NCI-H1092 treated with DMSO at 0.1 percent for 48 hours (cell line): Measurements from ENCODE around the gene TSNAX.
"Not testable (repeated sequence)": the region's sequence is repeated elsewhere in the genome, so short reads cannot be mapped to it uniquely, and the experiment has no call there.

Experiments
- DNase-seq: peaks from one replicate; lab custom pipeline; 2025; lab: John Stamatoyannopoulos, UW

TSNAX gene

DNA sequence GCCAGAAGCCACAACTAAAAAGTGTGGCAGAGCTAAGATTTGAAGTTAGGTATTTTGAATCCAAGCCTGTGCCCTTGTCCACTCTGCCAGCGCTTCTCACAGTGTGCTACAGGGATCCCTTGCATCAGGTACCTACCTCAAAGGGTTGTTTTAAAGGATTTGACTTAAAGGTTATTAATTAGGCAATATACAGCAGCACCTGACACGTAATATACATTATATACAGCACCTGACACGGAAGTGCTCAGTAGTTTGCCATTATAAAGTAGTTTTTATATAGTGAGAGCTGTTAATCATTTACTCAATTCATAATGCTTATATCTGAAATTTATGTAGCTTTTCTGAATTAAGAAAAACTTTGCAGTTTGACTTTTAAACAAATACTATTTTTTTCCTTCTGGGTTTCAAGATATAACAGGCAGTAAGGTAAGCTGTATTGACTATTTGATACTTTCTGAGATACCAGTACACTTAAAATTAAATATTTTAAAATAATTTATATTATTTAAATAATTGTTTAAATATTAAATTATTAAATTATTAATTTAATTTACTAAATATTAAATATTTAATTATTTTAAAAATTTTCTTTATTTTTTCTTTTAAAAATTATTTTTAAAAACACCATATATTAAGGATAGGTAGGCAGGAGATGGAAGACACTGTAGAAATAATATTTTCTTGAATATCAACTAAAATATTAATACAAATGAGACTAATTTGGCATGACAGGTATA, 33.3 kb downstream of the TSNAX start:
- DNase-seq = no peak

DNA sequence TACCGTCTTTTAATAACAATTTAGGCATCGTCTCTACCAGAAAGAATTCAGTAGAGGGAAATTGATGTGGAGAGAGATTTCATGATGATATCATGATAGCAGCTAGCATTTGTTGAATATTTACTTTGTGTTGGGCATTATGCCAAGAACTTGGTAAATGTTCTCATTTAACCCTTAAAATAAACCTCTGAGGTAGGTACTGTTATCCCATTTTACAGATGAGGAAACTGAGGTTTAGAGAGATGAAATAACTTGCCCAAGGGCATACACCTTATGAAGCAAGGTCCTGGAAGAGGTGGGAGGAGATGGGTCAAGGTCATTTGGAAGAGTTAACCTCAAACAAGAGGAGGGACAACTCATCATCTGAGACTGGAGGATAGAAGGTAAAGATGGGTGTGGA, 34.8 kb downstream of the TSNAX start:
- no peak for DNase-seq

DNA sequence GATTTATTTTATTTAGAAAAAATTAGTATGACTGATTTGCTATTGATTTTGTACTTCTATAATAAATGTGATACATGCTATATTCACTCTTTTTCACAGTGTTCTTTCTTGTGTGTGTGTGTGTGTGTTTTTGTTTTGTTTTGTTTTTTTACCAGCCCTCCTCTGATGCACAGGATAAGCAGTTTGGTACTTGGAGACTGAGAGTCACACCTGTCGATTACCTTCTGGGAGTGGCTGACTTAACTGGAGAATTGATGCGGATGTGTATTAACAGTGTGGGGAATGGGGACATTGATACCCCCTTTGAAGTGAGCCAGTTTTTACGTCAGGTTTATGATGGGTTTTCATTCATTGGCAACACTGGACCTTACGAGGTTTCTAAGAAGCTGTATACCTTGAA, 35.9 kb downstream of the TSNAX start:
- DNase-seq = no peak

DNA sequence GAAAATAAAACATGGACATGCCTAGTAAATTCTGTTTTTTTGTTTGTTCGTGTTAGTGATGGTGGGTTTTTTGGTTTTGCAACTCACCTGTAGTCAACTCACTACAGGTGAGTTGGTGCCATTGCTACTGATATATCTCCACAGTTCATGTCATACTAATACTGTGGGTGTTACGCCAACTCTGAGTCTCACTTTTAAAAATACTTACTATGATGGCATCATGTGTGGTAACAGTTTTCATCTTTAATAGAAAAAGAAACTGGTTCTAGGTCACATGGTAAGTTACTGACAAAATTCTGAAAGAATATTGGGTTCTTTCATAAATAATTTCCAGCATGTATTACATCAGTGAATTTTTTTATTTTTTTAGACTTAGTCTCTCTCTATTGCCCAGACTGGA, 38.0 kb downstream of the TSNAX start:
- DNase-seq = no peak

DNA sequence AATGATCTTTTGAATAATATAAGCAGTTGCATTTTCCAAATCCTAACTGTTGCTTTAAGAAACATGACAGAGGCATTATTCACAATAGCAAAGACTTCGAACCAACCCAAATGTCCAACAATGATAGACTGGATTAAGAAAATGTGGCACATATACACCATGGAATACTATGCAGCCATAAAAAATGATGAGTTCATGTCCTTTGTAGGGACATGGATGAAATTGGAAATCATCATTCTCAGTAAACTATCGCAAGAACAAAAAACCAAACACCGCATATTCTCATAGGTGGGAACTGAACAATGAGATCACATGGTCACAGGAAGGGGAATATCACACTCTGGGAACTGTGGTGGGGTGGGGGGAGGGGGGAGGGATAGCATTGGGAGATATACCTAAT, 41.8 kb downstream of the TSNAX start:
- not testable (repeated sequence) for DNase-seq

DNA sequence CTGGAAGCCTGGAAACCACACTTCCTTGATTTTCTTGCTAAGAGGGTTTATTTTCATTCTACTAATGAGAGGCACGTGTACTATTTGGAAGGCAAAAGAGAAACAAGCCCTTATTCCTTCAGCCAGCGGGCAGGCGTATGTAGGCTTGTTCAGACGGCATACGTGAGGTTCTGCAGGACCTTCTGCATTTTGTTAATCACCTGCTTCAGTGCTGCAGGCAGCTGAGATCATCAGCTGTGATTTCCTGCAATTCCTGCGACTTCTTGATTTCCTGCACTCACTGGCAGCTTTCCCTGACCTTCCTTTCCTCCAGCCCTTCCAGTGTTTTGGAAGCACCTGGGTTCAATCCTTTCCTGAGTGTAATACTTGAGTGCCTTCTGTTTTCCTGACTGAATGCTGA, 43.4 kb downstream of the TSNAX start:
- DNase-seq = no peak

DNA sequence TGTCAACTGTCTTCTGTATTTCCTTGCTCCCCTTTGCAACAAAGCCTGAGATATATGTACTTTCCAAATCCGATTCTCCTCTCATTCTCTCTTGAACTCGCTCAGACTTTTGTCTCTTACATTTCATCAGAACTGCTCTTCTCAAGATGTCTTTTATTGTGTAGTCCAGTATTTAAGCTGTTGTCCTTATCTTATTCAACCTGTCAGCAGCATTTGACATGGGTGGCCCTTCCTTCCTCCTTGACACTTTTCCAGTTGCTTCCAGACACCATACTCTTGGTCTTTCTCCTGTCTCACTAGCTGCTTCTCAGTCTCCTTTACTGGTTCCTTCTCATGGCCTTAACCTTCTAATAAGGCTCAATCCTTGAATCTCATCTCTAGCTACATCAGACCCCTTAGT, 47.0 kb downstream of the TSNAX start:
- no peak for DNase-seq

DNA sequence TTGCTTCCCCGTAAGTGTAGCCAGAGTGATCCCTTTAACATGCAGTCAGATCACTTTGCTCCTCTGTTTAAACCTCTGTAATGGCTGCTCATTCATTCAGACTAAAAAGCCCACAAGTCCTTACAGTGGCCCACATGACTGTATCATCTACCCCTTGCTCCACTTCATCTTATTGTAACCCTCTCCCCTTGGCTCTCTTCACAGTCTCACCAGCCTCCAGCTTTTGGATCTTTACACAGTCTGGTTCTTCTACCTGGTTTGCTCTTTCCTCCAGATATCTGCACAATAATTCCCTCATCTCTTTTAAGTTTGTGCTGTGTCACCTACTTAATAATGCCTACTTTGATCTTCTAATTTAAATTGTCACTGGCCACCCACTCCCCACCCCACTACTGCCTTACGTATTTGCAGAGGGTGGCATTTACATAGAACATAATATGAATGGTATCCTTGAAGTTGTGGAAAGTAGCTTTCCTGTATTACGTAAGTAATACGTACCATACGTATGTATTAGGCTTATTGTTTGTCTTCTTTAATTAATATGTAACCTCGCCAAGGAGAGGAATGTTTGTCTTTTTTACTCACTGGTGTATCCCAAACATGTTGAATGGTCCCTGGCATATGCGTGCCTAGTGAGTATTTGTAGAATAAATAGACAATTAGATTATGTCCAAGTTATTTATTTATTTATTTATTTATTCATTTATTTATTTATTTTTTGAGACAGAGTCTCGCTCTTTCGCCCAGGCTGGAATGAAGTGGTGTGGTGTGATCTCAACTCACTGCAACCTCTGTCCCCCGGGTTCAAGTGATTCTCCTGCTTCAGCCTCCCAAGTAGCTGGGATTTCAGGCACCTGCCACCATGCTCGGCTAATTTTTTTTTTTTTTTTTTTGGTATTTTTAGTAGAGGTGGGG, 48.6 kb downstream of the TSNAX start:
- DNase-seq = no peak

DNA sequence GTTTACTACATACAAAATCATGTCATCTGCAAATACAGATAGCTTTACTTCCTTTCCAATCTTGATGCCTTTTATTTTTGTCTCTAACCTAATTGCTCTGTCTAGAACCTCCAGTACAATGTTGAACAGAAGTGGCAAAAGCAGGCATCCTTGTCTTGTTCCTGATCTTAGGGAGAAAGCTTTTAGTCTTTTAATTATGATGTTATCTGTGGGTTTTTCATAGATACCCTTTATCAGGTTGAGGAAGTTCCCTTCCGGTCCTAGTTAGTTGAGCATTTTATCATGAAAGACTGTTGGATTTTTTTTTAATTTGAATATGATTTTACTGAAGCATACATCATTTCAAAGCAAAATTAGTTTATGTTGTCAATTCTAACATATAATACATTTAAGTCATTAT, 52.4 kb downstream of the TSNAX start:
- DNase-seq = no peak

DNA sequence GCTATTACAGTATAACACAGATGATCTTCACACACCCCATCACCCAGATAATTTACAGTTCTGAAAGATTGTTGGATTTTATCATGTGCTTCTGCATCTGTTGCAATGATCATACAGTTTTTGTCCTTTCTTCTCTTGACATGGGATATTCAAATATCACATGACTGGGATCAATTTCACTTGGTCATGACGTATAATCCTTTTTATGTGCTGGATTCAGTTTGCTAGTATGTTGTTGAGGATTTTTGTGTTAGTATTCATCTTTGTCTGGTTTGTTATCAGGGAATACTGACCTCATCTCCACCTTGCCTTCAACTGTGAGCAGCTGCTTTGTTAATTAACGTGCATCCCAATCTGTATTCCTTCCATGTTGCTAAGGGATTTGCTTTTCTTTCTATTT, 53.4 kb downstream of the TSNAX start:
- DNase-seq = no peak

DNA sequence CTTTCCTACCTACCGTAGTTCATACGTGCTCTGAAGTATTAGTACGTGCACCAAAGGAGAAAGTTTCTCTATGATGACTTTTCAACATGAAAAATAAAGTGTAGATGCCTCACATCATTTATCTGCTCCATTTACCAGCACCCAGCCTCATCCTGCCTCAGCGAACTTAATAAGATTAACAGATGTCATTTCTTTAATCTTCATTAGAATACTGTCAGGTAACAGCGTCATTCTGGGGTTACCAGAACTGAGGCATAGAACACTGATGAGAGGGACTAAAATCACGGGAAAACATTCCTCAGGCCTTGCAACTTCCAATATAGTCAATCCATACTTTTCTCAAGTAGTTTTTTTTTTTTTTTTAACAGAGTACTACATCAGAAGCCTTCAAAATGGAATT, 54.9 kb downstream of the TSNAX start:
- DNase-seq = no peak

DNA sequence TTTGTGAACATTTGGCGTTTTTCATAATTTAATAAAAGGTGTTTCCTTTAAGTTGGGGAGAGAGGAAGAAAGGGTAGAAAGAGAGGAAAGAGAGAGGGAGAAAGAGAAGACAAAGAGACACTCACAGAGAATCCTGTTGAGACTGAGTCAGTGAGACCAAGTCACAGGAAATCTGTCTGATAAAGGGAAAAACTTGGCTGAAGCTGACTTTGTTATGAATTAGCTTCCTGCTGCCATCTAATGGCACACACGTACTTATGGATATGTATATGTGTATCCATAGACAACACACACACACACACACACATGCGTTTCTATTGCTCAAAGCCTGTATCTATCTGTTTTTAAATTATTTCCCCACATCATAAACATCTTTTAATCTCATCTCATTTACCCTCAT, 55.6 kb downstream of the TSNAX start:
- peak; percentile 33 for DNase-seq

DNA sequence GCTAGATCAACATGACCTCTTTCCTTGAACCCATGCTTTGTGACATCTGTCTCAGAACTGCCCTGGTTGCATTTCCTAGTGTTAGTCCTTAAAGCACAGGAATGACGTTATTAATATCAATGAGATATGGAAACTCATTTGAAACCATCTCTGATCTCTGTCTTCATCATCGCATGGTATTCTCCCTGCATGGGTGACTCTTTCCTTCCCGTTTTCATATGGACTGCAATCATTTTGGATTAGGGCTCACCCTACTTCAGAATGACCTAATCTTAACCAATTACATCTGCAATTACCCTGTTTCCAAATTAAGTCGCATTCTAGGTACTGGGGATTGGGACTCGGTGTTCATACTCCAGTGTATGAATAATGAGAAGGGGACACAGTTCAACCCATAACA, 56.5 kb downstream of the TSNAX start:
- no peak for DNase-seq

DNA sequence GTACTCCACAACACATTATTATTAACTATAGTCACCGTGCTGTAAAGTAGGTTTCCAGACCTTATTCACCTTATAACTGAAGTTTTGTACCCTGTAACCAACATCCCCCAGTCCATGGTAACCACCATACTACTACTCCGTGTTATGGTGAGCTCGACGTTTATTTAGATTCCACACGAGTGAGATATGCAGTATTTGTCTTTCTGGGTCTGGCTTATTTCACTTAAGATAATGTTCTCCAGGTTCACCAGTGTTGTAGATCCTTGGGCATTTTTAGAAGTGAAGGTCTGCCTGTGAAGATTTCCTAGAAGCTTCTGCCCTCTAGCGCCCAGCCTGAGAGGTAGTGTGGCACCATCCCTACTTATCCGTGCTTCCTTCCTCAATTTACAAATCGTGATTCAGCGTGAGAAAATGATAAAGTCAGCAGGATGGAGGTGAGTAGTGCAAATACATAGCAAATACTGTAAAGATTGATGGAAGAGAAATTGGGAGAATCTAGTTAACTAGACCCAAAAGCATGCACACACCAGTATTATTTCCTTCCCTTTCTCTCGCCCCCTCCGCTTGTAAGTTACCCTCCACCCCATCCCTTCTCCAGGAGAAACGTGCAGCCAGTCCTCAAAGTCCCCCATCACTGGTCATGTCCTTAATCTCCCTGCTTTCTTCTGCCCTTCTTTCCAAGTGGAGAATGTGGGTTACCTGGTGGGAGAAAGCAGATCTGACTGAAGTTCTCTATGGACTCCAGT, 62.2 kb downstream of the TSNAX start:
- peak; percentile 19 for DNase-seq

DNA sequence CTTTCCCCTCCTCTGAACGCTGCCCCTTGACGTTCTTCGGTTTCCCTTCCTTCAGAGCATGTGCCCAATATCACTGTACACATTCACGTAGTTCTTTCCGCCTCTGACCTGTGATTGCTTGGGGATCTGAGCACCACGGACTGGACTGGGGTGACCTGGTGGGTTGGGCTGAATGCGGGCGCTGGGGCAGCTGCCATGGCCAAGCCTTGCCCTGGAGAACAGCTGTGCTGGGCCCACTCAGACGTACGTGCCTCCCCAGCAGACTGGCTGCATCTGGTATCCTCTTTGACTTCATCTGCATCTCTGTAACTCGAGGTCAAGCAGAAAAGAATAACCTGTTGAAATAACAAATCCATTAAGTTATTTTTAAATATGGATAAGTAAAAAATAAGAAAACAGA, 63.0 kb downstream of the TSNAX start:
- no peak for DNase-seq

DNA sequence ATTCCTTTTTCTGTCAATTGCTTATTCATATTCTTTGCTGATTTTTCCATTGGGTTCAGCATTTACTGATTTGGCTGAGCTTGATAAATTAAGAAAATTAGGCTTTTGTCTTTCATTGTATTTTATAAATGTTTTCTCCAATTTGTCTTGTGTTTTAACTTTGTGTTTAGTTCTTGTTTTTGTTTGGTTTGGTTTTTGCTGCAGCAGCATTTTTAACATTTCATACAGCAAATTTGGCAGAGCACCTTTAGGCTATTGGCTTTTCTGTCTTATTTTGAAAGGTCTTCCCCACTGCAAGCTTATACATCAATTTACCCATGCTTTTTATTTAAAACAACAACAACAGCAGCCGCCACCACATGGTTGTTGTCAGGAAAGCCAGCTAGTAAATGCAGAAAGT, 64.3 kb downstream of the TSNAX start:
- no peak for DNase-seq

DNA sequence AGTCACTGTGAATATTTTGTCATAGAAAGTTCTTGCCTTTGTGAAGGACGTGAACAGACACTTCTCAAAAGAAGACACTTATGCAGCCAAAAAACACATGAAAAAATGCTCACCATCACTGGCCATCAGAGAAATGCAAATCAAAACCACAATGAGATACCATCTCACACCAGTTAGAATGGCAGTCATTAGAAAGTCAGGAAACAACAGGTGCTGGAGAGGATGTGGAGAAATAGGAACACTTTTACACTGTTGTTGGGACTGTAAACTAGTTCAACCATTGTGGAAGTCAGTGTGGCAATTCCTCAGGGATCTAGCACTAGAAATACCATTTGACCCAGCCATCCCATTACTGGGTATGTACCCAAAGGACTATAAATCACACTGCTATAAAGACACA, 64.8 kb downstream of the TSNAX start:
- DNase-seq = not testable (repeated sequence)

DNA sequence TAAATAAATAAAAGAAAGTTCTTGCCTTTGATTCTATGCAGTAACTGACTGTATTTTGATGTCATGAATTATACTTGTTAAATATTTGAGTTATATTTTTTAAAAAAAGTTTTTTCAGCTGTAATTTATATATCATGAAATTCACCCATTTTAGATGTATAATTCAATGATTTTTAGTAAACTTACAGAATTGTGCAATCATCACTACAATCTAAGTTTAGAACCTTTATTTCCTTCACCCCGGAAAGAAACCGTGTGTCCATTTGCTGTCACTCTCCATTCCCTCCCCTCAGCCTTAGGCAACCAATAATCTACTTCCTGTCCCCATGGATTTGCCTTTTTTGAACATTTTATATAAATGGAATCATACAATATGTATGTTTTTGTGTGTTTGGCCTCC, 65.7 kb downstream of the TSNAX start:
- DNase-seq = no peak

DNA sequence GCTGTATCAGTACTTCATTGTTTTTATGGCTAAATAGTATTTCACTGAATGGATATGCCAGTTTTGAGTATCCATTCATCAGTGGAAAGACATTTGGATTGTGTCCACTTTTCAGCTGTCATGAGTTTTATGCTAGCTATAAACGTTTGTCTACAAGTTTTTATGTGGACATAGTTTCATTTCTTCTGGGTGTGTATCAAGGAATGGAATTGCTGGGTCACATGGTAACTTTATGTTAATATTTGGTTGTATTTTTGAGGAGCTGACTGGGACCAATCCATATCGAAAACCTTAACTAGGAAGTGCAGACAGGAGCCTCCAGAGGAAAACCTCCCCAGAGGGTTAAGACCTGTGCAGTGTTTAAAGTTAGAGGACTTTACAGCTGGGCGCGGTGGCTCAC, 66.3 kb downstream of the TSNAX start:
- DNase-seq = no peak

DNA sequence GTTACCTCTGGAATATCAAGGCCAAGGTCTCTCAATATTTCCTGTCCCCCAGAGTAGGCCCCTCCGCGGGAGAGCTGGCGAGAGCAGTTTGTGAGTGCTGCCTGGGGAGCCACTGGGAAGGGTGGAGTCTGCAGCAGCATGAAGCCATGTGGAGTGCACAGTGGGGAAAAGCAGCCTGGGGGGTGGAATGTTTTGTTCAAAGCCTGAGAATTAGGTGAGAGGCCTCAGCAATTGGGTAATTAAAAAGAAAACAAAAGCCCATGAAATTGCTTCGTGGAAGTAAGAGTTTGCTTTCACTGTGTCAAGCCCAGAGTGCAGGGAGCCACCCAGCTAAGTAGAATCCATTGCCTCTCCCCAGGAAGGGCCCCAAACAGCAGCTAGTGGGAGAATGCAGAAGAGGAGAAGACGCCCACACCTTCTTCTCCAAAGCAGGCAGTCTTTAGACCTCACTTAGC, 67.9 kb downstream of the TSNAX start:
- no peak for DNase-seq

DNA sequence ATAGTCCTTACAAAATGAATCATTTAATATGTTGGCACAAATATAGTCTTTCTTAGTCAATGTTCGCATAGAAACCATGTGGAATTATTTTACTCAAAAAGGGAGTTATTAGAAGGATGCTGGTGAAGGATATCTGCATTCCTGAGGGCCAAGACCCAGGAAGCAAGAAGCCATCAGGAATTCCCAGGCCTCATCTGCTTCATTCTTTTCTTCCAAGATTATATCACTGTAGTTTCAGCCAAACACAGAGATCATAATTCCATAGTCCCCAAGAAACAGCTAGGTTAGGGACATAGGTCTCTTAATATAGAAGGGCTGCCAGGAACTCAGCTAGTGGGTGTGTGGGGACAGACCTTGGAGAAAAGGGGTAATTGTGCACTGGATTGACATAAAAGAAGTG, 69.5 kb downstream of the TSNAX start:
- no peak for DNase-seq

DNA sequence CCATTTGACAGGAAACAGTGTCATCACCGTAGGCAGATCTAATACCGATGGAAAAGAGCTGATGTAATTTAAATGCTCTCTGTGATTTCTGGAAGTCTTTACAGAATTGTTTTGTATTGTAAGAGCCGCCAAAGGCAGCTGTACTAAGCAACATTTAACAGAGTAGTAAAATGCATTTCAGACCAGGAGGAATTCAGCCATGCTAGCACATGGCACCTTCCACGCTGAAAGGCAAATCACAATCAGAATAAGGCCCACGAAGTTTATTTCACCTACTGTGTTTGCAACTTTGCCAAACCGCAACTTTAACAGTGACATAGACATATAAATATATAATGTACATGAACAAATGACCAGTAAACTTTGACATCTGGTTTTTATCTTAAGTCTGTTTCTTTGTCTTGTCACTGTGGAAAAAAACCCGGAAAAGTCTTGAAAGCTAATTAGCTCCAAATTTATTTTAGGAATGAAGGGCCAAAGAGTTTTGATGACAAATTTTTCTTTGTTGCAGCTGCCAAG, 72.0 kb downstream of the TSNAX start:
- no peak for DNase-seq
